Breast epithelium (tissue), 3 donors: Measurements from ENCODE around the gene RNF31.

Experiments
- CTCF ChIP-seq, 3 donors: fragments of 450-650 bp; IDR thresholded peaks; one replicate each; pipeline ENCODE4 v1.5.1; 2016 to 2017; ENCODE audit warnings: antibody characterized with exemption in 3 of 3, mild to moderate bottlenecking in 3 of 3, moderate library complexity in 3 of 3
- POLR2A ChIP-seq: fragments of 450-650 bp; IDR thresholded peaks from one replicate; pipeline ENCODE4 v1.6.1; 2016; ENCODE audit warnings: antibody characterized with exemption, mild to moderate bottlenecking, moderate library complexity
- POLR2AphosphoS5 ChIP-seq, 3 donors: sonication (generic); formaldehyde crosslinking; IDR thresholded peaks; one replicate each; pipeline ENCODE4 v1.6.1; 2017; ENCODE audit warnings: antibody characterized with exemption in 3 of 3

GRCh38 chr14:24106672-24107271 lies 40.5 kb upstream of the RNF31 start:
- TF ChIP-seq CTCF (IDR thresholded peaks at IDR 0.05) = no peak
- TF ChIP-seq POLR2A = no peak
- no peak for TF ChIP-seq POLR2AphosphoS5 (IDR thresholded peaks at IDR 0.05)
